Femur (tissue), 1 donor: ENCODE results near the gene MORN1.
A peak's percentile ranks its signal among the peaks of the same experiment; 100 is the strongest.

Experiments used
- DNase-seq: peaks from one replicate; pipeline ENCODE4 v3.0.0-alpha.2; 2017

The MORN1 gene

GRCh38 chr1:2372551-2373490 lies 18.5 kb downstream of the MORN1 start:
- DNase-seq = peak; percentile 14

- peak; percentile 12 for DNase-seq
Observed at GRCh38 chr1:2368053-2368744, 23.2 kb downstream of the MORN1 start.

- no peak for DNase-seq
Observed at GRCh38 chr1:2363847-2364513, 27.4 kb downstream of the MORN1 start.

- DNase-seq = no peak
Observed at GRCh38 chr1:2360588-2361364, 30.6 kb downstream of the MORN1 start.

GRCh38 chr1:2358651-2359640 lies 32.4 kb downstream of the MORN1 start:
- no peak for DNase-seq

- DNase-seq = no peak
Observed at GRCh38 chr1:2358072-2358471, 33.3 kb downstream of the MORN1 start.

GRCh38 chr1:2356911-2357845 lies 34.2 kb downstream of the MORN1 start:
- no peak for DNase-seq

- no peak for DNase-seq
Observed at GRCh38 chr1:2356401-2356800, 35.0 kb downstream of the MORN1 start.

- DNase-seq = no peak
Observed at GRCh38 chr1:2355373-2356261, 35.7 kb downstream of the MORN1 start.

GRCh38 chr1:2354511-2355372 lies 36.6 kb downstream of the MORN1 start:
- no peak for DNase-seq

GRCh38 chr1:2353551-2354438 lies 37.6 kb downstream of the MORN1 start:
- DNase-seq = no peak

GRCh38 chr1:2352897-2353550 lies 38.3 kb downstream of the MORN1 start:
- DNase-seq = peak; percentile 16

GRCh38 chr1:2352341-2352896 lies 38.9 kb downstream of the MORN1 start:
- no peak for DNase-seq

GRCh38 chr1:2351723-2352122 lies 39.6 kb downstream of the MORN1 start:
- DNase-seq = no peak

GRCh38 chr1:2350911-2351655 lies 40.3 kb downstream of the MORN1 start:
- DNase-seq = peak; percentile 18
